COR-L47 (cell line): ENCODE measurements around the gene CAMKK1.
"Not testable (repeated sequence)": the region's sequence is repeated elsewhere in the genome, so short reads cannot be mapped to it uniquely, and the experiment has no call there.

Experiments
- DNase-seq: peaks from one replicate; lab custom pipeline; 2025; lab: John Stamatoyannopoulos, UW

CAMKK1 gene

DNA sequence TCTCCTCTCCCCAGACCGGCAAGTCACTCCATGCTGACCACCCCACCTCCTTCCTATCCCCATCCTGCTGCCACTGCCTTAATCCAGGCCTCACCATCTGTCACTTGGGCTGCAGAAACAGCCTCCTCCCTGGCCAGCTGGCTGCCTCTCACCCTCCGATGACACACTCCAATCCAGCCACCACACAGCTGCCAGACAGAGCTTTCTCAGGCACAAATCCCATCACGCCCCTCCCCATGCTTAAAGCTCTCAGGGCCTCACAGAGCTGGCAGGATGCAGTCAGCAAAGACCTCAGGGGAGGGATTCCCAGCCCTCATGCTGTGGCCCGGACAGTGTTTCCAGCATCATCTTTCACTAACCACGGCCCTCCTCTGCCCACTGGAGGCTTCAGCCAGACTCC is 13.7 kb downstream of the CAMKK1 start:
- DNase-seq = no peak

DNA sequence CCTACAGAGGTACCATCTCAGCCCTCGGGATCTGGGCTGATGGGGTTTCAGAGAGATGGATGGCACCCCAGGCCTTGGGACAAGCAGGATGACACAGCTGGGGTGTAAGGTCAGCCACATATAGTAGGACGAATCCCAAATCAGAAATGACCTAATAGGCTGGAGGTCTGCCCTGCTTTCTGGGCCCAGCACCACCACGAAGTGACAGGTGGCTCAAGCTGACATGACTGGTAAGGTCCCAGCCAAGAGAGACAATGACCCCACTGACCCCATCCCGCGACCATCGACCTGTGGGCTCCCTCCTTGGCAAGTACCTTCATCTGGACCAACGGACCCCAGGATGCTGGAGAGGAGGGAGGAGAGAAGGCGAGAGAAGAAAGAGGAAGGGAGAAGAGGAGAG is 15.6 kb downstream of the CAMKK1 start:
- no peak for DNase-seq

DNA sequence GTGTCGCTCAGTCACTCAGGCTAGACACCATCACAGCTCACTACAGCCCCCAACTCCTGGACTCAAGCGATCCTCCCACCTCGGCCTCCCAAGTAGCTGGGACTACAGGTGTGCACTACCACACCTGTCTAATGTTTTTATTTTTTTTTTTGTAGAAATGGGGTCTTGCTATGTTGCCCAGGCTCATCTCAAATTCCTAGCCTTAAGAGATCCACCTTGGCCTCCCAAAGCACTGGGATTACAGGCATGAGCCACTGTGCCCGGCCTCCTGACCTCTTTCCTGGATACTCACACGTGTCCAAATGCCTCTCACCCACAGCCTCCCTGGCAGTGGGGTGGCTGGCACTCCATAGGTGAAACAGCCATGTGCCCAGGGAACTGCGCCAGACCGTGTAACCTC is 17.5 kb downstream of the CAMKK1 start:
- DNase-seq = no peak

DNA sequence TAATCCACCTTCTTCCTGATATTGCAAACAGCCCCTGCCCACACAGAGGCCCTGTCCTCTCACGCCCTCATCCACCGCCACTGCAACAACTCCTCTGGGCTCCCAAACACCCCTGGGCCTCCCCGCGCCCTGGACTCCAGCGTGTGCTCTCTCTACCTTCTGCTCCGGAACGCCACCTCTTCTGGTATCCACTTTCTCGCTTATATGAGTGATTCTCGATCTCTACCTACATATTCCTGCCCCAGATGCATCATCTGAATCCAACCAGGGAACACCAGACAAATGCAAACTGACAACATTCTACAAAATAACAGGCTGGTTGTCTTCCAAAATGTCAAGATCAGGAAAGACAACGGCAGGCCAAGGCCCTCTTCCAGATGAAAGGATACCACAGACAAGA is 19.0 kb downstream of the CAMKK1 start:
- no peak for DNase-seq

DNA sequence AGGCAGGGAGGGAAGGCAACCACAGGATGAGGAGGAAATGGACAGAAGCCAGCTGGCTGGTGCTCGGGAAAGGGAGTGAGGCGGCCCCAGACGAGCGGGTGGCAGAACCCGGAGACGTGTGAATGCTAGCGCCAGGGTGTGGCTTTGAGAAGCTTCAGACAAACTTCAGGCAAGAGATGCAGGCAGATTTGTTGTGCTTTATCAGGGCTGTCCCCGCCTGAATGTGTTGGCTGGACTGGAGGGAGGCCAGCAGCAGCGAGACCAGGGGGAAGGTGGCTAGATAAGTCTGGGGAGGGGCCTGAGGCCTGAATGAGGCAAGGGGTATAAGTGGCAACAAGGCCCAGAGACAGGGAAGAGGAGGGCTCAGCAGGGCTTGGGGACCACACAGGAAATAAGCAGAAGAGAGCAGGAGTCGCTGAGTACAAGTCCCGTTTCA is 22.0 kb downstream of the CAMKK1 start:
- peak; percentile 30 for DNase-seq

DNA sequence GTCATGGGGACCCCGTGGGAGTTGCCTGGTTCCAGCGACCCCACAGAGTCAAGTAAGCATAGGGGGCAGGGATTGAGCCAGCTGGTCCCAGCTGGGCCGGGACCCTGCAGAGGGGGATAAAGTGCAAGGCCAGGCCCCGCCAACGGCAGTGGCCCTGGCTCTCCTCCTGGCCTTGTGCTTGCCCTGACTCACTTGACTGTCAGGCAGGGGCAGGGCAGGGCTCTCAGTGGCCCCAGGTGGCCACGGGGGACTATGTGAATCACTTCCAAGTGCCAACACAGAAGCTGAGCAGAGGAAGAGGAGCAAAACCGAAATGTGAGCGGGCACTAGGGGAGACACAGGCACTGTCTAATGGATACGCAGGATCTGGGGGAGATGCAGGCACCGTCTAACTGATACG is 25.2 kb downstream of the CAMKK1 start:
- DNase-seq = no peak

DNA sequence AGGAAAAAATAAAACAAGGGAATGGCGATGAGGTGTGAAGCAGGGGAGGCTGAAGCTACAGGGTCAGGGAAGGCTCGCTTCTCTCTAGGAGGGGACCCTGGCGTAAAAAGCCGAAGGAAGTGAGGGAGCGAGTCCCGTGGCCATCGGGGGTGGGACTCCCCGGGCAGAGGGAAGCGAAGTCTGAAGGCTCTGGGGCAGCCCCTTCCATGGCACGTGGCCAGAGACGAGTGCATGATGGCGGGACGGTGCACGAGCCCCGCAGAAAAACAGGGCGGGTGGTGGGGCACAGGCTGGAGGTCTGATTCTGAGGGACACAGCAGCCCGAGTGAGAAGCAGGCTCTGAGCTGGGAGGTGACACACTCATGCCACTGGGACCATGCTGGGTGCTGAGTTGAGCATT is 25.7 kb downstream of the CAMKK1 start:
- no peak for DNase-seq

DNA sequence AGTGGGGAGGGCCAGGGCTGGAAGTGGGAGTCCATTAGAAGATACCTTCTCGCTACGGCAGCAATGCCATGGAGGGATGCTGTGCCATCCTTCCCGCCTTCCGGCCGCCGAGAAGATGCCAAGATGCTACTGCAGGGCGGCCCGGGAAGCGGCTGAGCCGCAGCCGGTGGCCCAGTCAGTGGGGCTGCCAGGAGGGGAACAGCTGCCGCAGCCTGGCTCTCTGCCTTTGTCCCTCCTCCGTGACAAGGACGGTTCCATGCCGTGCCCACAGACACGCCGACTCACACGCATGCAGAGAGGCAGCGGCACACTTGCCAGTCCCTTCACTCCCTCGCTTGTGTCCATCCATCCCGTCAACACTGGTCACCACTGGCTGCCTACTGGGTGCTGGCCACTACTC is 26.6 kb downstream of the CAMKK1 start:
- DNase-seq = no peak

DNA sequence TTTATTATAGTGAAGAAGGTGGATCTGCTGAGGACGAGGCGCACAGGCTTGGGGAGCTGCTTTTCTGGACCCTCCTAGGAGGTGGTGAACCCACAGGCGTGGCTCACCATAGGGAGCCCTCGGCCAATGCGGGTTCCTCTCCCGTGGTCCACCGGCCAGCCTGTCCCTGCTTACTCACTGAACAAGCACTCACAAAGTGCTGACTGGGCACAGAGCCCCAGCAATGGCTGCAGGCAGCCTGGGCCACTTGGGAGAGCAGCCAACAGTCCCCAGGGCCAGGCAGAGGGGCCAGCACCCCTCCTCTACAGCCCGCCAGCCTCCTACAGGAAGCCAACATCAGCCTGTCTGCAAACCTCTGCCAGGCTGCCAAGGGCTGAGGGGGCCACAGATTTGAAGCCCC is 27.7 kb downstream of the CAMKK1 start:
- no peak for DNase-seq

DNA sequence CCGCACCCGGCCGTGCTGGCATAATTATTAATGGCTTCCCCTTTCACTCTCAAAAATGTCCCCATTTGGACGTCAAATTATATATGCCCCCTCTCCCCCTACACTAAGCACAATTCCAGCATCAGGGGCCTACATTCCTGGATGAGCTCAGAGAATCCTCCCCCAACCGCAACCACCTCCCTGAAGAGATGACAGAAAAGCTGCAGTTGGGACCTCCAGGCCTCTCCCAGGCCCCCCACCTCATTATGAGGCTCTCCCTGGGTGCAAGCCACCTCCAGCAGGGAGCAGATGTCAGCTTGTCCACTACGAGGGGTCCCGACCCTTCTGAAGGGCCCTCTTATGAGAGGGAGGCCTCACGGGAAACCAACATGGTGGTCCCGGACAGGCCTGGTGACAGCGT is 28.3 kb downstream of the CAMKK1 start:
- no peak for DNase-seq

DNA sequence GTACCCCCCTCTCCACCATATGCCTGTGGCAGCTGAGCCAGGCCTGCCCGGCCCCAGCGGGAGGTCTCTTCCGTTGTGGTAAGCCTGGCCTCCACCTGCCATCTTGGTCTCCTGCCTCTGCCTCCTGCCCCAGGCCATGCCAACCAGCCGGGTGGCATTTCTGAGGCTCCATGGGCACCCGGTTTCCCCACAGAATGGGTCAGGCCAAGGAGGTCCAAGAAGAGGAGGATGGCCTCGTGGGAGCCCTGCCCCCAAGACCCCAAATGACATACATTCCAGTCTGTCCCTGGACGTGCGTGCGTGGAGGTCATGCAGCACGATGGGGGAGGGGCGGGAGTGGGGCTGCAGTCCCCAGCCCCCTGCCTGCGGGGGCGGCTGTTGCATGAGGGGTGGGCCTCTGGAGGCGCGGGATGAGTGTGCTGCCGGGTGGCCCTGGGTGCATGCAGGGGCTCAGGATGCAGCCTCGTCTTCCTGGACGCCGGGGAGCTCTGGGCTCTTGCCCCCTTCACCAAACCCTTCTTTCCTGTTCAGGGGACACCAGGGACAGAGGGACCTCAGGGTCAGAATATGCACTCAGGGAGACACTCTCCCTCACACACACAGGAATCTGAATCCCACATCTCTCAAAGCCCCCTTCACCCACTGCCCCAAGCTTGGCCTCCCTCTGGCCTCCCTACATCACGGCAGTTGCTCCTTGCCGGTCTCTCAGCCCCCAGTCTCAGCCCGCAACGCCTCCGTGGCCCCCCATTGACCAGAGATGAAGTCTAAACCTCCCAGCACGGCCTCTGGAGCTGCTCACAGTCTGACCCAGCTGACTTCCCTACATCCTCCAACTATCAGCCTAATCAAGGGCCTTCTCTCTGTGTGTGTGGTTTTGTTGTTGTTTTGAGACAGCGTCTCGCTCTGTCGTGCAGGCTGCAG is 30.8 kb downstream of the CAMKK1 start:
- no peak for DNase-seq

DNA sequence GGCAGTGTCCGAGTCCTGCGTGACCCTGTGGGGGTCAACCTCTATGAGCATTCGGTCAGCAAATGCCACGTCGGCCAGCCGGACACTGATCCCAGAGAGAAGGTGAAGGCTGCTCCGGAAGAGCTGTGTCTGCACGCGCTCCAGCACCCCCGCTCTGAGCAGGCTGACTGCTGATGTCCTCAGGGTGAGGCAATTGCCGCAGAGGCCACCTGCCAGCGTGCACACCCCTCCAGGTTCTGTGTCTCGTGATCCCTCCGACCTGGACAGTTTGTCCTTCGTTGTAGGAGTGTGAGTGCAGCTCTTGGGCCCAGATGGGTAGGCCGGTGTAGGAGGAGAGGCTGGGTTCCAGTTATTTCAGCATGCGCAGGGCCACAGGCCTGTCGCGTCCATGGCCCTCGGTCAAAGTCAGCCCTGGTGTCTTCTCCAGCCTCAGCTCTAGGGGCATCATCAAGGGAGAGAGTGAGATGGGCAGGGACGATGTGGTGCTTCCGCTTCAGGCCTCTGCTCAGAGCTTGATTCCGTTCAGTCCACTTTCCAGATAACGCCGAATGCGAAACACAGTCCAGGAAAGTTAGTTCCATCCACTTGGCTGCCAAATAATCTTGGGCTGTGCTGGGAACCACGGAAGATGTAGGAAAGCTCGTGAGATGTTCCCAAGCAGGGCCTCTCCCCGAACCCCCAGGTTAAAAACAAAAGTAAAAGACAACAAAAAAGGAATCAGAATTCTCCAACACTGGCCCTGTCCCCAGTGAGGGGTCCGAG is 31.7 kb downstream of the CAMKK1 start:
- no peak for DNase-seq

DNA sequence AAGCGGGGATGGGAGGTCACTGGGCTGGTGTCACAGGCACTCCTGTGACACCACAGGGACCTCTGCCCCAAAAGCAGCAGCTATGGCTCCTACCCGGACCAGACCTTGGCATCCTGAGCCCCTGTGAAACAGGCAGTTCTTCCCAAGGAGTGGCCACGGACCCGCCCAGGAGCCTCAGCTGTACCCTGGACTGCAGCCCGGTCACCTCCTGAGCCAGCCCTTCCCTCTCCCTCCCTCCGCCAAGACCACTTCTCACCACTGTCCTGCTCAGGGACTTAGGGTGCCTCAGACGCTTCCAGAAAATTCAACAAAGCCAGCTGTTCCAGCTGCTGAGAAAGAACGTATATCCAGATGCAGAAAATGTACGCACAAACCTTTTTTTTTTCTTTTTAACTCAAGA is 32.9 kb downstream of the CAMKK1 start:
- no peak for DNase-seq

DNA sequence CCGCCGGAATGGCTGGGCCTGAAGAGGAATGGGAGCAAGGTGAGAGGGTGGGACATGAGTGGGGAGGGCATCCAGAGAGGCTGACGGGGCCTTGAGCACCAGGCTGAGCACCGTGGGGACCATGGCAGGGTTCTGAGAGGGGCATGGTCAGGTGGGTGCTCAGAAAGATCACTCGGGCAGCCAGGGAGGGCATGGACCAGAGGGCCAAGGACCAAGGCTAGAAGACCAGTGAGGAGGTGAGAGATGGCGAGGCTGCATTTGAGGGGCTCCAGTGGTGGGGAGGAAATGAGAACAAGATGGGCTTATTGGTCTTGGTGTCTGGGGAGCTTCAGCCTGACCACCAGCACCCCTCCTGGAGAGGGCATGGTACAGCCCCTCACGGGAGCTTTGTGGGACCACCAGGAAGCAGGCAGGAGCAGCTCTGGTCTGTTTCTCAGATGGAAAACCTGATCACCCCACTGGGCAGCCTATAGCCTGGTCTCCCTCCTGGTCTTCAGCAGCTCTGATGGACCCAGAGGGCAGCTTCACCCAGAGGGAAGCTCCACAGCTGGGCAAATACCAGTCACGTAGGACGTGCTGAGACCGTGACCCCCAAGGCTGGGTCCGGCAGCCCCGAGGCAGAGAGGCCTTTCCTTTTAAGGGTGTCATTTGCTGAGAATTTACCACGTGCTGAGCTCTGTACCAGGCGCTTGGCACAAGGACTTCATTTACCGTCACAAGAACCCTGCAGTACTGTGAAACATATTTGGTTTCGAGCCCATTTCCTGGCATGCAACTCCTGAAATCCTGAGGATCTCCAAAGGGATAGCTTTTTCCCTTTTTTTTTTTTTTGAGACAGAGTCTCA is 35.4 kb downstream of the CAMKK1 start:
- no peak for DNase-seq

DNA sequence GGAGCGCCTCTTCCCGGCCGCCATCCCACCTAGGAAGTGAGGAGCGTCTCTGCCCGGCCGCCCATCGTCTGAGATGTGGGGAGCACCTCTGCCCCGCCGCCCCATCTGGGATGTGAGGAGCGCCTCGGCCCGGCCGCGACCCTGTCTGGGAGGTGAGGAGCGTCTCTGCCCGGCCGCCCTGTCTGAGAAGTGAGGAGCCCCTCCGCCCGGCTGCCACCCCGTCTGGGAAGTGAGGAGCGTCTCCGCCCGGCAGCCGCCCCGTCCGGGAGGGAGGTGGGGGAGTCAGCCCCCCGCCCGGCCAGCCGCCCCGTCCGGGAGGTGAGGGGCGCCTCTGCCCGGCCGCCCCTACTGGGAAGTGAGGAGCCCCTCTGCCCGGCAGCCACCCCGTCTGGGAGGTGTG is 38.6 kb downstream of the CAMKK1 start:
- DNase-seq = not testable (repeated sequence)

DNA sequence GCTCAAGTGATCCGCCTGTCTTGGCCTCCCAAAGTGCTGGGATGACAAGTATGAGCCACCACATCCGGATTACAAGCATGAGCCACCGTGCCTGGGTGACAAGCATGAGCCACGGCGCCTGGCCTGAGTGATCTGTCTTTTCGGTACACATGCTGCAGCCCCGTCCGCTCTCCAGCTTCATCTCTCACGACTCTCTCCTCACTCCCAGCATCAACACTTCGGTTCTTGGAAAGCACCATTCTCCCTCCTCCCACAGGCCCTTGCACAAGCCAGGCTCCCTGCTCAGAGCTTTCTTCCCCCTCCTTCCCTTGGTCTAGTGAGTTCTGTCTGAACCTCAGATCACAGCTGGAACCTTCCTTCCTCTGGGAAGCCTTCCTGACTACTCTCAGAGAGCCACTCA is 40.3 kb downstream of the CAMKK1 start:
- no peak for DNase-seq

DNA sequence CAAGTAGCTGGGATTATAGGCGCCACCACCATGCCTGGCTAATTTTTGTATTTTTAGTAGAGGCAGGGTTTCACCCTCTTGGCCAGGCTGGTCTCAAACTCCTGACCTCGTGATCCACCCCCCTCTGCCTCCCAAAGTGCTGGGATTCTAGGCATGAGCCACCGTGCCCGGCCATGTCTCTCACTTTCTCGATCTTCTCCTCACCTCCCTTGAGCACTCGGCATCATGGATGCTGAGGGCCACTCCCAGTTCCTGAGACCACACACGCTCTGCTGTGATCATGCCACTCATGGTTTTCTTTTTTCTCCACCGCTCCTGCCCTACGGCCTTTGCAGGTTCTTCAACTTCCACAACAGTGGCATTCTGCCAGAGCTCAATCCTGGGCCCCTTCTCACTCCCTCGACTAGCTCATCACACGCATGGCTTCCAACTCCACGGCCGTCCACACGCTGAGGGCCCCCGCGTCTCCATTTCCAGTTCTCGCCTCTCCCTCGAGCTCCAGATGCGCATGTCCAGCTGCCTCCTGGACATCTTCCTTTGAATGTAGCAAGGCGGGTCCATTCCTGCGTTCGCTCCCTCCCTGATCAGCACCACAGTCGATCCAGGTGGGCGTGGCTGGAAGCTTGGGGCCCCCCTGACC is 41.3 kb downstream of the CAMKK1 start:
- no peak for DNase-seq

DNA sequence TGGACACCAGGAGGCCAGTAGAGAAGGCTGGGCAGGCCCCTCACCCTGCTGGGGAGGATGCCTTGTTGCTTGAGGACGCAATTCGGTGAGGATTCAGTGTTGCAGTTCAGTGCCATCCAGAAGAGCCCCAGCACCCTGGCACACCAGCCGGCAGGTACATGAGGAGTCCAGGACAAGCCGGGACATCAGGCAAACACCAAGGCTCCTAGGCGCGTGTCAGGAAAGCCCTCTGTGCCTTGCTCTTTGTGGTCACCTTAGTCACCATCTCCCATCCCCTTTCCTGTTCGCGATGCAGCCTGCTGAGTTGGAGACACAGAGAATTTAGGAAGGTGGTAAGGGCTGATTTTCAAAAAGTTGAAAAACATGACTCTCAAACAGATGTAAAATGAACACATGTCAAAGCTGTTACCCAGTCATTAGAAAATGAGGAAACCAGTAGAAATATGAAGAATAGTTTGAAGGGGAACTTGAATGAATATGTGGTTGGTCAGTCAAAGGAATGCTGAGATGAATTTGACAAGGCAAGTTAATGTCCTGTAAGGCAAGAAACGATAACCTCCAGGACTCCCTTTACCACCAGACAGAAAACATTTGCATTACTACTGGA is 44.5 kb downstream of the CAMKK1 start:
- DNase-seq = no peak

DNA sequence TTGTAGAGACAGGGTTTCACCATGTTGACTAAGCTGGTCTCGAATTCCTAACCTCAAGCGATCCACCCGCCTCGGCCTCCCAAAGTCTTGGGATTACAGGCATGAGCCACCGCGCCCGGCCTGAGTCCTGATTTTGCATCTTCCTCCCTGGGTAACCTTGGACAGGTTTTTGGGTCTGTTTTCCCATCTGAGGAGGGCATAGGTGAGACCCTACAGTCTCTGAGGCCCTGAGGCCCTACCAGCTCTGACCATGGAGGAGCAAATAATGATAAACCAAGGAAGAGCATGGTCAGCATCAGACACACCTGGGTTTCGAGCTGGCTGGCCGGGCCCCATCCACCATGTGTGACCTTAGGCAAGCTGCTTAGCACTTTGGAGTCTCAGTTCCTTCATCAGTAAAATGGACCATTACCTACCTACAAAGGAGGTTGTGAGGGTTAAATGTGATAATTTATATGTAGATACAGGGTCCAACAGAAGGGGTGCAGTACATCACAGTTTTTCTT is 45.6 kb downstream of the CAMKK1 start:
- no peak for DNase-seq

DNA sequence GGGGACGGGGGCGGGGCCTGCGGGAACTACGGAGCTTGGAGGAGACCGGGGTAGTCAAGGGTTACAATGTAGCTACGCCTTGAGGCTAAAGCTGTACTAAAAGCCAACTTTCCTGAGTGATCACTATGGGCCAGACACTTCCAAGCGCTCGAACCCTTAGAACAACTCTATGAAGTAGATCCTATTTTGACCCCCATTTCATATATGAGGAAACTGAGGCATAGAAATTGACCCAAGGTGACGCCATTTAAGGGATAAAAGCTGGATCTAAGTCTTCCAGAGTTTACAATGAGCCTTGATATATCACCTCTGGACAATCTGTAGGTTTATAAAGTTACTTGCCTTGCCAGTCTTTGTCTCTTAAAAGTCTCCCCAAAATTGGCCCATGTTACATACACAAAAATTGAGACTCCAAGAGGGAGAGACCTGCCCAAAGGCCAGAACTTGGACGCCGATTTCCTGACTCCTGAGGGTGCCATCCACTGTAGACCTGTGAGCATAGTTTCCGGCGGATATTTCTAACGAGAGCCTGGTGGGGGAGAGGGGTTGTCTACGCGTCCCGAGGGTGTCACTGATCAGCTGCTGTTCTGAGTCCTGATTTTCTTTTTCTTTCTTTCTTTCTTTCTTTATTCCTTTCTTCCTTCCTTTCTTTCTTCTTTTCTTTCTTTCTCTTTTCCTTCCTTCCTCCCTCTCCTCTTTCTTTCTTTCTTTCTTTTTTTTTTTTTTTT is 46.3 kb downstream of the CAMKK1 start:
- no peak for DNase-seq
